H1 (cell line): ENCODE data around the gene LKAAEAR1. TPM values are rescaled to one million over a fixed set of nuclear protein-coding genes. Genes with fewer than 3 reads are reported as not detected.

Experiments
- ATF3 ChIP-seq: IDR thresholded peaks from 2 replicates; pipeline ENCODE4 v1.6.1; 2011; ENCODE audit warnings: low read depth, mild to moderate bottlenecking, low read length; ENCODE audit not compliant: insufficient read depth
- ZNF274 ChIP-seq: IDR thresholded peaks from 2 replicates; pipeline ENCODE4 v1.7.0; 2012; ENCODE audit warnings: low read length, borderline replicate concordance; ENCODE audit errors: extremely low read depth
- polyA plus RNA-seq, 7 experiments: library from polyadenylated mRNA; depleted of rRNA in 3 of 7; stranded (reverse) in 5 of 7; unstranded in 2 of 7; fragments of >200 nt in 5 of 7; fragments of 200-250 nt in 2 of 7; gene quantifications; 1 replicate in 5 of 7; 2 replicates in 1 of 7; 4 replicates in 1 of 7; pipeline versions ENCODE4 v1.2.1 to v1.2.3, GENCODE V29; 2011 to 2013; ENCODE audit warnings: missing spikeins in 2 of 7, mixed read lengths in 2 of 7
- total RNA-seq: library from RNA; stranded (reverse); fragmentation: NEBNext Ultra II Directional; extraction: Animal tissue kit (Norgen Biotek cat#: 25700); gene quantifications from 2 replicates; pipeline ENCODE4 v1.2.1, GENCODE V29; 2021
- TF ChIP-seq, protein P1 (sequence below): fragments of 300-600 bp; sonication (generic); IDR thresholded peaks from 2 replicates; pipeline ENCODE4 v1.7.1; 2012; ENCODE audit warnings: low read length, moderate library complexity, mild to moderate bottlenecking, inconsistent platforms; ENCODE audit not compliant: insufficient replicate concordance
- TF ChIP-seq, protein P2 (sequence below): IDR thresholded peaks from 2 replicates; pipeline ENCODE4 v1.6.1; 2011; ENCODE audit warnings: low read length, improper control_type of control experiment

The LKAAEAR1 gene
- total and polyA plus RNA-seq, 2 of the 8 experiments (the other 6 are each of a cell fraction or from before 2014, with no cell fraction given) = 0.41 to 0.53 TPM

DNA sequence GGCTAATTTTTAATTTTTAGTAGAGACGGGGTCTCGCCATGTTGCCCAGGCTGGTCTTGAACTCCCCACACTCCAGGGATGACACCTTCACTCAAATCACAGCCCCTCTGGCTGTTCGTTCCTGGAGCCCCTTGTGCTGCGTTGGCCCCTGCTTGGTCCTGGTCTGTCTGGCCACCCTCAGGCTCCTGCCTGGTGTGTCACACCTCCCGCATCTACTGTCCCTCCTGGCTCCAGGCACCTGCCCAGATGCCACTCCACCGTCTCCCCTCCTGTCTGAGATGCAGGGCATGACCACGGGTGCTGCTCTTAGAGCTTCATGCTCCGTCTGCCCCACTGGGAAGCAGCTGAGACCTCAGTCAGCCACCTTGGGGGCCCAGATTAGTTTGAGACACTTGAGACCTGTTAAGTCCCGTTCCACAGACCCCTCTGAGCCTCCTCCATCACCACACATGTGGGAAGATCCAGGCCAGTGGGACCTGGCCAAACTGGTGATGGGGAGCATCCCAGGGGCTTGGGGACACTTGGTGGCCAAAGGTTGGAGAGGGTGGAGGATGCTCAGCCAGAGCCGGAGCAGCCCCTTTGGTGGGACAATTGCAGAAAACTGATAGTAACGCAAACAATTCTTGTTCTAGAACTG, 45.1 kb upstream of the LKAAEAR1 start (continued):
- TF ChIP-seq, protein P1, sequence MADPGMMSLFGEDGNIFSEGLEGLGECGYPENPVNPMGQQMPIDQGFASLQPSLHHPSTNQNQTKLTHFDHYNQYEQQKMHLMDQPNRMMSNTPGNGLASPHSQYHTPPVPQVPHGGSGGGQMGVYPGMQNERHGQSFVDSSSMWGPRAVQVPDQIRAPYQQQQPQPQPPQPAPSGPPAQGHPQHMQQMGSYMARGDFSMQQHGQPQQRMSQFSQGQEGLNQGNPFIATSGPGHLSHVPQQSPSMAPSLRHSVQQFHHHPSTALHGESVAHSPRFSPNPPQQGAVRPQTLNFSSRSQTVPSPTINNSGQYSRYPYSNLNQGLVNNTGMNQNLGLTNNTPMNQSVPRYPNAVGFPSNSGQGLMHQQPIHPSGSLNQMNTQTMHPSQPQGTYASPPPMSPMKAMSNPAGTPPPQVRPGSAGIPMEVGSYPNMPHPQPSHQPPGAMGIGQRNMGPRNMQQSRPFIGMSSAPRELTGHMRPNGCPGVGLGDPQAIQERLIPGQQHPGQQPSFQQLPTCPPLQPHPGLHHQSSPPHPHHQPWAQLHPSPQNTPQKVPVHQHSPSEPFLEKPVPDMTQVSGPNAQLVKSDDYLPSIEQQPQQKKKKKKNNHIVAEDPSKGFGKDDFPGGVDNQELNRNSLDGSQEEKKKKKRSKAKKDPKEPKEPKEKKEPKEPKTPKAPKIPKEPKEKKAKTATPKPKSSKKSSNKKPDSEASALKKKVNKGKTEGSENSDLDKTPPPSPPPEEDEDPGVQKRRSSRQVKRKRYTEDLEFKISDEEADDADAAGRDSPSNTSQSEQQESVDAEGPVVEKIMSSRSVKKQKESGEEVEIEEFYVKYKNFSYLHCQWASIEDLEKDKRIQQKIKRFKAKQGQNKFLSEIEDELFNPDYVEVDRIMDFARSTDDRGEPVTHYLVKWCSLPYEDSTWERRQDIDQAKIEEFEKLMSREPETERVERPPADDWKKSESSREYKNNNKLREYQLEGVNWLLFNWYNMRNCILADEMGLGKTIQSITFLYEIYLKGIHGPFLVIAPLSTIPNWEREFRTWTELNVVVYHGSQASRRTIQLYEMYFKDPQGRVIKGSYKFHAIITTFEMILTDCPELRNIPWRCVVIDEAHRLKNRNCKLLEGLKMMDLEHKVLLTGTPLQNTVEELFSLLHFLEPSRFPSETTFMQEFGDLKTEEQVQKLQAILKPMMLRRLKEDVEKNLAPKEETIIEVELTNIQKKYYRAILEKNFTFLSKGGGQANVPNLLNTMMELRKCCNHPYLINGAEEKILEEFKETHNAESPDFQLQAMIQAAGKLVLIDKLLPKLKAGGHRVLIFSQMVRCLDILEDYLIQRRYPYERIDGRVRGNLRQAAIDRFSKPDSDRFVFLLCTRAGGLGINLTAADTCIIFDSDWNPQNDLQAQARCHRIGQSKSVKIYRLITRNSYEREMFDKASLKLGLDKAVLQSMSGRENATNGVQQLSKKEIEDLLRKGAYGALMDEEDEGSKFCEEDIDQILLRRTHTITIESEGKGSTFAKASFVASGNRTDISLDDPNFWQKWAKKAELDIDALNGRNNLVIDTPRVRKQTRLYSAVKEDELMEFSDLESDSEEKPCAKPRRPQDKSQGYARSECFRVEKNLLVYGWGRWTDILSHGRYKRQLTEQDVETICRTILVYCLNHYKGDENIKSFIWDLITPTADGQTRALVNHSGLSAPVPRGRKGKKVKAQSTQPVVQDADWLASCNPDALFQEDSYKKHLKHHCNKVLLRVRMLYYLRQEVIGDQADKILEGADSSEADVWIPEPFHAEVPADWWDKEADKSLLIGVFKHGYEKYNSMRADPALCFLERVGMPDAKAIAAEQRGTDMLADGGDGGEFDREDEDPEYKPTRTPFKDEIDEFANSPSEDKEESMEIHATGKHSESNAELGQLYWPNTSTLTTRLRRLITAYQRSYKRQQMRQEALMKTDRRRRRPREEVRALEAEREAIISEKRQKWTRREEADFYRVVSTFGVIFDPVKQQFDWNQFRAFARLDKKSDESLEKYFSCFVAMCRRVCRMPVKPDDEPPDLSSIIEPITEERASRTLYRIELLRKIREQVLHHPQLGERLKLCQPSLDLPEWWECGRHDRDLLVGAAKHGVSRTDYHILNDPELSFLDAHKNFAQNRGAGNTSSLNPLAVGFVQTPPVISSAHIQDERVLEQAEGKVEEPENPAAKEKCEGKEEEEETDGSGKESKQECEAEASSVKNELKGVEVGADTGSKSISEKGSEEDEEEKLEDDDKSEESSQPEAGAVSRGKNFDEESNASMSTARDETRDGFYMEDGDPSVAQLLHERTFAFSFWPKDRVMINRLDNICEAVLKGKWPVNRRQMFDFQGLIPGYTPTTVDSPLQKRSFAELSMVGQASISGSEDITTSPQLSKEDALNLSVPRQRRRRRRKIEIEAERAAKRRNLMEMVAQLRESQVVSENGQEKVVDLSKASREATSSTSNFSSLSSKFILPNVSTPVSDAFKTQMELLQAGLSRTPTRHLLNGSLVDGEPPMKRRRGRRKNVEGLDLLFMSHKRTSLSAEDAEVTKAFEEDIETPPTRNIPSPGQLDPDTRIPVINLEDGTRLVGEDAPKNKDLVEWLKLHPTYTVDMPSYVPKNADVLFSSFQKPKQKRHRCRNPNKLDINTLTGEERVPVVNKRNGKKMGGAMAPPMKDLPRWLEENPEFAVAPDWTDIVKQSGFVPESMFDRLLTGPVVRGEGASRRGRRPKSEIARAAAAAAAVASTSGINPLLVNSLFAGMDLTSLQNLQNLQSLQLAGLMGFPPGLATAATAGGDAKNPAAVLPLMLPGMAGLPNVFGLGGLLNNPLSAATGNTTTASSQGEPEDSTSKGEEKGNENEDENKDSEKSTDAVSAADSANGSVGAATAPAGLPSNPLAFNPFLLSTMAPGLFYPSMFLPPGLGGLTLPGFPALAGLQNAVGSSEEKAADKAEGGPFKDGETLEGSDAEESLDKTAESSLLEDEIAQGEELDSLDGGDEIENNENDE = no peak
- no peak for TF ChIP-seq ATF3
- no peak for TF ChIP-seq ZNF274
- TF ChIP-seq, protein P2, sequence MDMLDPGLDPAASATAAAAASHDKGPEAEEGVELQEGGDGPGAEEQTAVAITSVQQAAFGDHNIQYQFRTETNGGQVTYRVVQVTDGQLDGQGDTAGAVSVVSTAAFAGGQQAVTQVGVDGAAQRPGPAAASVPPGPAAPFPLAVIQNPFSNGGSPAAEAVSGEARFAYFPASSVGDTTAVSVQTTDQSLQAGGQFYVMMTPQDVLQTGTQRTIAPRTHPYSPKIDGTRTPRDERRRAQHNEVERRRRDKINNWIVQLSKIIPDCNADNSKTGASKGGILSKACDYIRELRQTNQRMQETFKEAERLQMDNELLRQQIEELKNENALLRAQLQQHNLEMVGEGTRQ = no peak
- TF ChIP-seq, all 59 proteins: peak for 0
